ENCODE measurements around the gene DIPK1B.

Gene DIPK1B

GRCh38 chr9:136686794-136687711 is 25.3 kb upstream of the DIPK1B start, which contains the start of gene AGPAT2:
TSS of gene AGPAT2 (minus strand) at chr9:136687457. CDS start at chr9:136687357, 100 bp downstream.
- DNase-seq: peak; percentile 52

GRCh38 chr9:136687721-136688223 is 24.6 kb upstream of the DIPK1B start:
- no peak for DNase-seq

GRCh38 chr9:136688274-136689107 is 23.9 kb upstream of the DIPK1B start:
- DNase-seq: no peak

- DNase-seq: no peak
Measured at GRCh38 chr9:136689108-136689460, 23.3 kb upstream of the DIPK1B start.

- DNase-seq: no peak
Measured at GRCh38 chr9:136690104-136690805, 22.1 kb upstream of the DIPK1B start.

GRCh38 chr9:136690806-136691261 is 21.5 kb upstream of the DIPK1B start:
- no peak for DNase-seq

GRCh38 chr9:136691316-136692184 is 20.8 kb upstream of the DIPK1B start:
- no peak for DNase-seq

- DNase-seq: no peak
Measured at GRCh38 chr9:136692185-136693134, 19.9 kb upstream of the DIPK1B start.

GRCh38 chr9:136693135-136693489 is 19.3 kb upstream of the DIPK1B start:
- no peak for DNase-seq

- DNase-seq: no peak
Measured at GRCh38 chr9:136693490-136694162, 18.7 kb upstream of the DIPK1B start.

GRCh38 chr9:136694163-136694871 is 18.1 kb upstream of the DIPK1B start:
- DNase-seq: no peak

GRCh38 chr9:136694872-136695247 is 17.5 kb upstream of the DIPK1B start:
- no peak for DNase-seq

GRCh38 chr9:136695435-136695895 is 16.9 kb upstream of the DIPK1B start:
- DNase-seq: no peak

GRCh38 chr9:136695955-136696354 is 16.4 kb upstream of the DIPK1B start:
- no peak for DNase-seq

- no peak for DNase-seq
Measured at GRCh38 chr9:136696502-136696901, 15.9 kb upstream of the DIPK1B start.

- DNase-seq: no peak
Measured at GRCh38 chr9:136697146-136697820, 15.1 kb upstream of the DIPK1B start.

- no peak for DNase-seq
Measured at GRCh38 chr9:136697821-136698526, 14.4 kb upstream of the DIPK1B start.

GRCh38 chr9:136698635-136699246 is 13.6 kb upstream of the DIPK1B start:
- DNase-seq: no peak
